GM19238 (cell line): ENCODE data around the gene CAMKMT.

ENCODE experiments used
- DNase-seq: peaks from one replicate; pipeline ENCODE4 v3.0.0; 2011; ENCODE audit warnings: low spot score; ENCODE audit not compliant: insufficient read length

Gene CAMKMT

DNA sequence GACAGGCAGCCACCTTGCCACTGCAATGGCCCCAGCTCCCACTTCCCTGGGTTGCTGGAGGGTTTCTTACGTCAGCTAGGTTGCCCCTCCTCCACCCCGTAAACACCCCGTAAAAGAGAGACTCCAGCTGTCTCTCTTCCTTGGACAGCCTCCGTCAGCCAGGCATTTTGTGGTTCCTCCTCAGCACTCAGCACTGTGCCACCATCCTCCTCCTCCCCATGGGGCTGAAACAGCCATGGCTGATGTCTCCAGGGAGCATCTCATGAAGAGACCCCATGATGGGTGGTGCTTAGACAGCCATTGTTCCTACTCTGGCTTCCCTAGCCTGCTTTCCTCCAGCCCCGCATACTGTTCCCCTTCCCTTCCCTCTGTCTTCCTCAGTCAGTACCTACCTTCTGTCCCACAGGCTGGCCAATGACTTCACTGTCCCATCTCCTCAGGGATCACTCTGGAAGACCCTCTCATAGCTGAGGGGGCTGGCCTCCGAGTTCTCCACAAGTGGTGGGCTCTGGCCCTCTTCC lies 436.5 kb downstream of the CAMKMT start:
- no peak for DNase-seq

DNA sequence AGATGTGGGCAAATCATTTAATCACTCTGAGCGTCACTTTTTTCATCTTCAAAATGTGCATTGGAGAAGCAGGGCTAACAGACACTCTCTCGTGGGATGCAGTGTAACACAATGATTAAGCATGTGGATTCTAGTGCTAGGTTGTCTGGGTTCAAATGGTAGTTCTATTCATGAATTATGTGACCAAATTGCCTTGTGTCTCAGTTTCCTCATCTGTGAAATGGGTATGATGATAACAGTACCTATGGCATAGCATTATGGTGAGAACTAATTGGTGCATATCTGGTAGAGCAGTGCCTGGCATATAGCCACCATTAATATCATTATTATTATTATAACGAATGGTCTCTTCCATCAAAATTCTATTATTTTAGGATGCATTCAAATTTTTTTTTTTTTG lies 437.4 kb downstream of the CAMKMT start:
- DNase-seq = no peak

DNA sequence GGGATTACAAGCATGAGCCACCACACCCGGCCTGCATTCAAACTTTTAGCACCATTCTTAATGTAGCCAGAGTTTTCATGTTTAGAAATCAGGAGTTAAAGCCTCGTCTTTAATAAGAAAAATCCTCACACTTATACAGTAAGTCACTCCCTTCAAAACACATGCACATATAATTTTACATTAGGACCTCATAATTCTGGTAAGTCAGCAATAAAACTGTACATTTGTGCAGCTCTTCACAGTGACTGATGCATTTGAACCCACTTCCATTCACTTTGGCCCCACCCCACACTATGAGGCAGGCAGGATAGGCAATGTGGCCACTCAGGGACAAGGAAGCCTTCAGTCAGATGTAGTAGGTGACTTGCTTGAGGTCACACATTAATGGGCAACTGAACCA lies 438.0 kb downstream of the CAMKMT start:
- no peak for DNase-seq

DNA sequence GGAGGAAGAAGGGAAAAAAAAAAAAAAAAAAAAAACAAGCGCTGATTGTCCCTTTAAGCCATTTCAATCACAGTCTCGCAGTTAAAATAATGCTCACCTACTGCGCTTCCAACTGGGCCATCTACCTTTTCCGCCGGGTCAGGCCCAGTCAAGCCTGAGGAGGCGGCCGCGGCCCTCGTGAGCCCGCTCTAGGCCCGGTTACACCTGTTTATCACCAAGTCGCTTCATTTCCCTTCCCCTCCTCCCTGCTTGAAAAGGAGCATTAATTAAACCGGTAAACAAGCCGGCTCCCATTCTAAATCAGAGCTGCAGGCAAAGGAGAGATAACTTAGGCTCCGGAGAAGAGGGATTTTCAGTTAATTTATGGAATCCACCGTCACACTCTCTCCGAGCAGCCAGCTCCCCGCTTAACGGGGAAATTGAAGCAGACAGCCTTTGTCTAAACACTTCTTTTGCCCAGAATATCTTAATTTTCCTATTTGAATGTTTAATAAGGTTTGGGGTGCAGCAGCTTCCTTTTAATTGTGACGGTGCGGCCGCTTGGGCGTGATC lies 439.6 kb downstream of the CAMKMT start:
- DNase-seq = no peak

DNA sequence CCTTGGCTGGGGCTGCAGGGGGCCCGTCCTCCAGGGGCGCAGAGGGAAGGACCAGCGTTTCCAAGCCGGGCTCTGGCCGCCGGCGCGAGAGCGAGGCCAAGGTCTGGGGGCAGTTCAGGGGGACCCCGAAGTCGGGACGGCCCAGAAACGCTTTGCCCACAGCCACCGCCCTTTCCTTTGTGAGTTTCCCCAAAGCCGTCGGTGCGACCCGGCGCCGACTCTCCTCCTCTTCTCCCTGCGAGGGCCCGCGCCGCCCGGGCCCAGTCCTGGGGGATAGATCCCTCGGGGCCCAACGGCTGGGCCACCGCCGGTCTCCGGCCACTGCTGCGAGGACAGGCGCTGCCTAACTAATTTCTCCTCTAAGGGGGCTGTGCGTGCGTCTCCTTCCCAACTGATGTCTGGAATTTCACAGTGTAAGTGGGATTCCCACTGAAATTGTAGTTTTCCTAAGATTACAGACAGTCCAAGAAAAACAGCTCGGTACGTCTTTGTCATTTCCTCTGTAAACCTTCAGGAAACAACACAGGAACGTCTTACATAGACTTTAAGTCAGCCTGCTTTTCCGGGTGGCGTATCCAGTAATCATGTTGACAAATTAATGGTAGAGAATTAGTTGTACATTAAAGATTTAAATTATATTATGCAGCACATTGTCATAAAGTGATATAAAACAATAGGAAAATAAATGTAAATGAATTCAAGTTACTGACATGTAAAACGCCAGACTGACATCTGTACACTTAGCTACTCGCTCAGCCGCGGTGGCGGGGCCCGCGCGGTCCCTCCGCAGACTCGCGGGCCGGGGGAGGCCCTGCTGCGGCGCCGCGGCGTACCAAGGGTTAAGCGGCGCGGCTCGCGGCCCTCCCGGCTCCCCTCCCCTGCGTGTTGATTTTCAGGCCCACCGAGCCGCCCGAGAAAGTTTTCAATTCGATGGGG lies 440.4 kb downstream of the CAMKMT start:
- no peak for DNase-seq

DNA sequence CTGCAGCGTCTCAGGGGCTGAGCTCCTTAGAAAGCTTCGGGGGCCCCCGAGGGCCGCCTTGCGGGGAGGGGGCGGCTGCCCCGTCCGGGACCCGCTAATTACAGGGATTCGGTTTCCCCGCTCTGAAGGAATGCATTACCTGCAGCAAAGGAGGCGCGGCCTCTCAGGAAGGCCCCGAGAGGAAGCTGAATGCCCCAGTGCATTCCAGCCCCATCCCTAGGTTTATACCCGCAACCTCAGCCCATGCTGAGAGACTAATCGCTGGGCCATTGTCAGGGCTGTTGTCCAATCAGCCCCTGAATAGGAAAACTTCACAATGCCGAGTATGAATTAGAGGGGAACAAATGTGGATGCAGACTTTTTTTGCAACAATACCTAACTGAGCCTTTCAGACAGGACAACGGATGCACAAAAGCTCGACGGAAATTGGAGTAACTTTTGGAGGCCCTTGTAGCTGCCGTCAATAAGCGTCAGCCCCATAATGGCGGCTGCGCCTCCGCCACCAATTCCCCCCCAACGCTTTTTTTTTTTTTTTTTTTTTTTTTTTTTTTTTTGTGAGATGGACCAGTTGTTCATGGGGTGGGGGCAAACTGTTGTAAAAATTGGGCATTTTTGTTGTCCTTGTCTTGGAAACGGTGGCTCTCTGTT lies 441.2 kb downstream of the CAMKMT start:
- no peak for DNase-seq

DNA sequence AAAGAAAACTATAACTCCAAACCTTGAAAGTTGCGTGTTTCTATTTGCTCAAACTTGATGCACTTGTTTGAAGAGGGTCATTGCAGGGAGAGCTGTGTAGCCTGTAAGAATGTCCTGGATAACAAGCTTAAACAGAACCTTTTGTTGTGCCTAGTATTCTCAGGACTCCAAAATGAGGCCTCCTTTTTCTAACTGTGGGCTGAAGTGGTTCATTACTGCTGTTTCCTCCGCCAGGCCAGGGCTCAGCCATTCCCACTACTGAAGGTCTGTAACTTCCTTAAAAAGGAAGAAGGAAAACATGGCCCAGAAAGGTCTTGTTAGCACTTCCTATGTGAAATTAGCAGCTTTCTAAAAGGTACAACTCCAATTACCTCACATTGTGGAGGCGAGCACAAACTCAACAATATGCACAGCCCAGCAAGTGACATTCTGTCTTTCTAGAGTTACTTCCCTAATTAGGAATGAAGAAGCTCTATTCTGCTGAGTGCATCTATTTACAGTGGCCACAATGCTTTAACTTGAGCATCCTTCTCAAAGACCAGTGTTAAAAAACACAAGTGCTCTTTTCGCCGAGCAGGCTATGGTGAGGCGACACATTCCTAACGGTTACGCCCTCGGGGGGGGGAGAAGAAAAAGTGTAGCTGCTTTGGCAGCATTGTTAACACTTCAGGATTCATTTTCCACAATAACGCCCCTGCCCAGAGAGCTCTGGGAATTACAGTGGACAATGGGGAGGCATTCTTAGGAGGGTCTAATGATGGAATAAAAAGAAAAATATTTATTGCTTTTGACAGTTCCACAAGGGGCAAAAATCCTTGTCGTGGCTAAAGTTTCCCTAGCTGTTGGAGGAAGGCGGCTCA lies 442.9 kb downstream of the CAMKMT start:
- DNase-seq = no peak

DNA sequence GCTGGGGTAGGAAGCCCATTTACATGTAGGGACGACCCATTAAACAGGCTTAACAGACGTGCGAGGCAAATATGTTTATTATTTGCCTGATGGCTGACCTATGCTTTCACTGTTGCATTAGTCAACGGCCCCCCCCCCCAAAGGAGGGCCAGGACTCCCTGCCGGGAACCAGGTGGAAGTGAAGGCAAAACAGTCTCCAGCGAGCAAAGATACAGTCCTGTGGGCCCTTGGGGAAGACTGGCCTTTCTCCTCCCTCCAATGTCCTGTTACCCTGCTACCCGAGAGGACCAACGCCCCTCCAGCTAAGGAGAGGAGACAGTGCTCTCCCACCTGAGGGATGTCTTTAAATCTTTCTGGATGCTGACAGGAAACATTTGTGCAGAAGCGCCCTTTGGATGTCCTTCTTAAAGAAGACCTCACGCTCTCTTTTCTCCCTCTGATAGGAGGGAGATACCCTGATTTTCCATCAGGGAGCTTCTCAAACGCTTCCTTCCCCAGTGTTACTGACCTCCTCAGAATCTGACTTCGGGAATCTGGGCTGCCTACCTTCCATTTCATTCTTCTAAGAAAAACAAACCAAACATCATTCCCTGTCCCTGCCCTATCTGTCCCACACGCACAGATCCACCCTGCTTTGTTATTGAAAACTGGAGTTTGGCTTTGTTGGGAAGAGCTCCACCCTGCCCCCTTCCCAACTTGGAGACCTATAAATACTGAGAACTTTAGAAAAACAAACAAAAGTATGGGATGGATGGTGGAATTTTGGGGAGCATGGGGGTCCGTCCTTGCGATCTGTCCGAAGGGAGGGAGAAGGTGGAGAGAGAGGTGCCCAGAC lies 443.9 kb downstream of the CAMKMT start:
- DNase-seq = no peak

DNA sequence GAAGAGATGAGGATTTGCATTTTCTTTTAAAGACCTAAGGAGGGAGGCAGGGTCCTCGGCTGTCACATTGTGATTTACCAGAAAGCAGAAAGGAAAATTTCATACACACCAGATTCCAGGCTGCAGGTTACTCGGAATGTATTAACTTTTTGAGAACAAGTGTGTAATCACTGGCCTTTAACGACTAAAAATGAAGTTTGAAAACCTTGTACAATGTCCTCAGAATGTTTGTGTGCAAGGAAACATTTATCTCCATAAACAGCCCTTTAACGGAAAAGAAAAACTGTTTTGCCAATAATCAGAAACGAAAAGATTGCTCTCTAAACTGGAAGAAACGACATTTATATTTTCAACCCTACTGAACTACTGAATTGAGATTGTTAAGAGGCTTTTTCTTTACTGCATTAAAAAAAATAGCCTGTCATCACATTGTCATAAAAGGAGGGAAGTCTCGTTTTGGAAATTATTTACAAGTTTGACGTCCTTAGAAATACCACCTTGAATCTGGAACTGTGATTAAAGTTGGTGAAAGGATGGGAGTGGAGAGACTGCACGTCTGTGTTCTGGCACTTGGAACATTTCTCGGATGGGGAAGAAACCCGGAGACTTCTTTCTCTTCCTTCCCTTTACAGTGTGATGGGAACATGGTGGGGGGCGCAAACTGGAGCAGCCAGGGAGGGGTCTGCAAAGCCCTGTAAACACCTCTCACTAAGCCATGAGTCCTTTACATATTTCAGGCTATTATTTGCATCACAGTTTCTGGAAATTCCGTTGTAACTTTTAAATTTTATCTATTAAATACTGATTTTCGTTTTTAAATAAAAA lies 445.7 kb downstream of the CAMKMT start:
- DNase-seq = no peak

DNA sequence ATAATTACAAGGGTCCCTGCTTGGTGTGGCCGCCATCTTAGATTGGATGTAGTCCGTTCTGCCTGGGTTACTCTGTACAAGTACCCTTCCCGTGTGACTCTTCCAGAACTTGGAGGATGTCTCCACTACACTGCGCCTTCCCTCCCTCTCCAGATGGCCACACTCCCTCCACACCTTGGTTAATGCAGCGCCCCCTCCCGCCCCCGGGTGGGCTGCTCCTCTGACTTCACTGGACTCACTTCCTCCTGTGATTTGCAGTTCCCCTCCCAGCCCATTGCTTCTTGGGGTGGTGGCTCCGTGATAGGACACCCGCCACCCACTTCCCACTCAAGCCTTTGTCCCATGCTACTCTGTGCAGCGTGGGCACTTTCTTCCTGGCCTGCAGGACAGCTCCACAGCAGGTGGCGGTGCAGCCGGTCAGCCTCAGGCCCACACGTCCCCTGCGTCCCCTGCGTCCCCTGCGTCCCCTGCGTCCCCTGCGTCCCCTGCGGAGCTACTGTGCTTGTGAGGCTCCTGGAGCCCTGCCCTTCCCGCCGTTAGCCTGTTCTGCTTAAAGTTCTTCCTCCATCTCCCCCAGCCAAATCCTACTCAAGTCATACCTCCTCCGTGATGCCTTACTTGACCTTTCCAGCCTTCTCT lies 449.3 kb downstream of the CAMKMT start:
- no peak for DNase-seq

DNA sequence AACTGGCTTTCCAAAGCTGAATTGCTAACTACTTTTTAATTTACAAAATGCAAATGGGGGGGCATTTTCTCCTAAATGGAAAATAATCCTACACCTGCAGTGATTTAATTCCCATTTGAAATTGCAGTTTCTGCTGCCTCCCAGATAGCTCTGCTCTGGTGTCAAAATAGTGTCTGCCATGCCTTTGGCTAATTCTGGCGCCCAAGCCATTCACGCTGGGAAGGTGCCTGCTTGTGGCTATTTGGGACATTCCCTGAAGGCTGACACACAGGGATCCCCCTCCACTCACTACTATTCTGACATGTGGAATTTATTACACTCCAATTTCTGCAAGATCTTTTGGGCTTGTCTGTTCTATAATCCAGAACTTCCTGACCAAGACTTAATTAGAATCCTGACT lies 451.4 kb downstream of the CAMKMT start:
- DNase-seq = no peak

DNA sequence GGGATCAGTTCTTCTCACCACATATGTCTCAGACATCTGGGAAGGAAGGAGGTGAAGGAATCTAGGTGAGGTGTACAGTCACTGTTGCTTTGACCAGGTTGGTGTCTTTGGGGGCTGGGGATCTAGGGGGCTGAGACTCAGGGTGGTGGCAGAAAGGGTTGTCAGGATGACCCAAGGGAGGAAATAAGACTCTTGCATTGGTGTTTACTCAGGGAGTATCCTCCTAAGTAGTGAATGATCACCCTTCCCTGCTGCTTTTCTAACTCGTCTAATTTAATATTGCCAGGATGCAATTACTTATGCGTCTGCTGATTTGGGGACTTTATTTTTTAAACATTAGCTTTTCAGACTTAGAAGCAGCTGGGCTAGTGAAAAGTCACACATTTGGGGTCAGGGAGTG lies 451.9 kb downstream of the CAMKMT start:
- DNase-seq = no peak

DNA sequence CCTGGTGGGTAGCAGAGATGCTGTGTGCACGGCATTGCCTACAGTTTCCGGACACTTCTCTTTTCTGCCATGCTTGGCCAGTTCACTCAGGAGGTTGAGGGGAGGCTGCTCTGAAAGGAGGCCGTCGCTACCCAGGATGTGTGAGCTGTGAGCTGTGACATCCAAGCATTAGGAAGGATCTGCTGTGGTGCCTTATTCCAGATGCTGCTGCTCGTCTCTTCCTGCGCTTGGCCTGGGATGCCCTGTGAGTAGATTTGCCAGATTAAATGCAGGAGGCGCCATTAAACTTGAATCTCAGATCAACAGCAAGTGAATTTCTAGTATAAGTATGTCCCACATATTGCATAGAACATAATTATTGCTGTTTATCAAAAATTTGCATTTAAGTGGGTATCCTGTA lies 455.5 kb downstream of the CAMKMT start:
- DNase-seq = no peak

DNA sequence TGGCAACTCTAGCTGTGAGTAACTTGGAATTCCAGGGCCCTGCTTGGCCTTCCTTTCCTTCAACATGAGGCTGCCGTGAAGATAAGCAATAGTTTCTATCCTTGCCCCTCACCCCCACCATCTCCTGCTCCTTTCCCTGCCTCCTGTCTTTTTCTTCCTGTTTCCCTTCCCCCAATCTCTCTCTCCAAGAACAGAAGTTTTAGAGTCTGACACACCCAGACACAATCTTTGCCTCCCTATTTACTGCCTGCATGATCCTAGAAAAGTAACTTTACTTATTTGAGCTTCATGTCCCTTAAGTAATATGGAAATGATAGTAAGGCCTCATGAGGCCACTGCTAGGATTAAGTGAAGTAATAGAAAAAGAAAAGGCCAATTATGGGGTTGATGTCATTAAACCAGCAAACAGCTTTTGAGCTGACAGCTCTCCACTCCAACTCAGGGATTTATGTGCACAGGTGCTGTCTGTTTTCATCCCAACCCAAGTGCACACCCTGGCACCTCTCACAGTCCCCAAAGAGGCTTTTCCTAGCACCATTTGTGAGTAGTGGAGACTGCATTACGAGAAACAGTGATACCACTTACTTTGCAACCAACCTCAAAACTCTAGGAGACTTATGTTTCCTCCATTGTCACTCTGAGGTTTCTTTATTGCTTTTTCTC lies 456.1 kb downstream of the CAMKMT start:
- DNase-seq = no peak

DNA sequence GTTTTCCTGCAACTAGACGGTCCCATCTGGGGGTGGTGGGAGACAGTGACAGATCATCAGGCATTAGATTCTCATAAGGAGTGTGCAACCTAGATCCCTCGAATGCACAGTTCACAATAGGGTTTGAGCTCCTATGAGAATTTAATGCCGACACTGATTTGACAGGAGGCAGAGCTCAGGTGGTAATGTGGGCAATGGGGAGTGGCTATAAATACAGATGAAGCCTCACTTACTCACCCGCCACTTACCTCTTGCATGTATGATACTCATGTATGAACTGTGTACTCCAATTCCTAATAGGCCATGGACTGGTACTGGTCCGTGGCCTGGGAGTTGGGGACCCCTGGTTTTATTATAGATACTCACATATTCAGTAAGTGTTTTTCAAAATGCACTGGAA lies 457.3 kb downstream of the CAMKMT start:
- no peak for DNase-seq

DNA sequence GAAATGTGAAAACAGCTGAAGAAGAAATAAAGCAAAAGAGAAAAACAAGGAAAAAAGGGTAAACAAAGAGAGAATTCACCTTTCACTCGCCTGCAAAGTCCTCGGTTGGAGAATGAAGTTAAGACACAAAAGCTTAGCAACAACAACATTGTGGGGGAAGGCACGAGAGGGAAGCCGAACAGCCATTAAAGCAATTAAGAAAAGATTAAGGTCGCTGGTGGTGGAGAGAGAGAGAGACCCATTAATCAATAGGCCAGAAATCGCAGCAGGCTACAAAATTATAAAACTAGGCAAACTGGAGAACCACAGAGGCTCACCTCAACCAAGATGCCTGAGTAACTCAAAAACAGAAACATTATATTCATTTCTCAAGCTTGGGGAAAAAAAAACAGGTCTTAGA lies 459.8 kb downstream of the CAMKMT start:
- no peak for DNase-seq

DNA sequence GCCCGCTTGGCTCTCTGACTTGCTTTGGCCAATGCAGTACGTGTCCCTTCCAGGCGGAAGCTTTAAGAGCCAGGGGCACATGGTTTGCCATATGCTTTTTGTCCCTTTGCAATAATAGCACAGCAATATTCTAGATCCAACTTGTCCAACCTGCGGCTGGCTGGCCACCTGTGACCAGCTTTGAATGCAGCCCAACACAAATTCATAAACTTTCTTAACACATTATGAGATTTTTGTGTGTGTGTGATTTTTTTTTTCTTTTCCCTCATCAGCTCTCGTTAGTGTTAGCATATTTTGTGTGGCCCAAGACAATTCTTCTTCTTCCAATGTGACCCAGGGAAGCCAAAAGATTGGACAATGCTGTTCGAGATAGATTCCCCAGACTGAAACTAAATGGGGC lies 460.4 kb downstream of the CAMKMT start:
- DNase-seq = no peak
